Epithelial cell of esophagus (primary cell): ENCODE measurements around the gene COPG1.

Experiments
- DNase-seq: peaks from one replicate; pipeline ENCODE4 v3.0.0; 2010; ENCODE audit warnings: low read depth
- H3K4me3 ChIP-seq: 2 replicates; pipeline ENCODE4 v1.5.1; 2011; ENCODE audit warnings: mild to moderate bottlenecking, low read length, control low read depth
- CTCF ChIP-seq: IDR thresholded peaks from 2 replicates; pipeline ENCODE4 v1.5.1; 2011; ENCODE audit warnings: low read depth, mild to moderate bottlenecking, low read length, control low read depth, inconsistent platforms; ENCODE audit not compliant: insufficient read depth; ENCODE audit errors: missing control alignments

Gene COPG1

DNA sequence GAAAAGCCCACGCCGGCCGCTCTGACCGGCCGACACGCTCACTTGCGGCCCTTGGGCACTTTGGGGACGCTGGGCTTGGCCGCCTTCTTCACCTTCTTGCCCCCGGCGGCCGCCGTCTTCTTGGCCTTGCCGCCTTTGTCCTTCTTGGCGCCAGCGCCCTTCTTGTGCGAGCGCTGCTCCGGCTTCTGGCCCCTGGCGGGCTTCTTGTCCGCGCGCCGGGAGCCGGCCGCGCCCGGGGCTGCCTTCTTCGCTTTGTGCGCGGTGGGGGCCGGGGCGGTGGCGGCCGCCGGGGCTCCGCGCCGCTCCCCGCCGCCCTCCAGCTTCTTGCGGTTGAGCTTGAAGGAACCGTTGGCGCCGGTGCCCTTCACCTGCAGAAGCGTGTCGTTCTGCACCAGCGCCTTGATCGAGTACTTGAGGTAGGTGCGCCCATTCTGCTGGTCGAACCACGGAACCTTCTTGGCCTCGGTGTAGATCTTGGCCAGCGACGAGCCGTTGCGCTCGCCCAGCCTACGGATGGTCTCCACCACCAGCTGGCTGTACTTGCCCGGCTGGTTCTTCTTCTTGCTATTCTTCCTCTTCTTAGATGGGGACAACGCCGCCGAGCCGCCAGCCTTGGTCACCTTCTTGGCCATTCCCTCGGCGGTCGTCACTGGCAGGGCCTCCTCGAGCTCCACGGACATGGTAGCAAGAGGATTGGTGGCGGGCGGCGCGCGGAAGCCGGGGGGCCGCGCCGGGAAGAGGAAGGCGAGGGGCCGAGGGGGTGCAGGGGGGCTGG is 66.0 kb downstream of the COPG1 start:
- TF ChIP-seq CTCF = no peak
- peak overlapping the region; percentile 84 for H3K4me3 ChIP-seq
- peak; percentile 47 for DNase-seq

GRCh38 chr3:129315998-129316247 is 66.5 kb downstream of the COPG1 start:
- peak overlapping the region; percentile 84 for H3K4me3 ChIP-seq
- TF ChIP-seq CTCF = no peak
- no peak for DNase-seq

GRCh38 chr3:129316248-129317013 is 67.0 kb downstream of the COPG1 start:
- TF ChIP-seq CTCF = peak; percentile 43
- peak overlapping the region; percentile 84 for H3K4me3 ChIP-seq
- DNase-seq = peak; percentile 80

DNA sequence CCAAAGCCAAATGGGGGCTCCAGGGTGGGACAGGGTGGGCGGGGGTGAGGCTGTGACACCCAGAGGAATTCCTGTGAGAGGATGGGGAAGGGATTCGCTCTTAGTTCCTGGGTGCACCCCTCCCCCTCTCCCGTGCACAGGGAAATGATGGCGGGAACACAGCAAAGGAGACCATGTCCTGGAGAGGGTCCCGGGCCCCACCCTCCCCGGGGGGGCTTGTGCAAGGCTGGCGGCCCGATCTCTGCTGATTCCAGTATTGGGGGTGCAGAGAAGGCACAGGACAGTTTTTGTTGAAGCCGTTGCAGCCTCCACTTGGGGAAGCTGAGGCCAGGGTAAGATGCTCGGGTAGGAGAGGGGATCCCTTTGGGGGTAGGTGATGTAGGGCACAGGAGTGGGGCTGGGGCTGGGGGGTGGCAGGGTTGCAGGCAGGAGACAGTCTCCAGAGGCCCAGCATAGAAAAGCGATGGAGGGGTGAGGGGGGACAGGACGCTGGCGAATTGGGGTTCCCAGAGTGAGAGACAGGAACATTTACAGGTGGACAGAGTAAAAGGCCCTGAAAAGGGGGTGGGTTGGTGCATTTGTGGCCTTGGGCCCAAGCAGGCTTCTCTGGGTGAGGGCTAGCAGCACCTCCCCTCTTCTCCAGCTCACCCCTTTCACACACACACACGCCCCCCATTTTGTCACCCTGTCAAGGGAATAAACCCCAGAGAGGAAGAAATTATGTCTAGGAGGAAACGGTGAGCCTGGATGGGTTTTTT is 67.8 kb downstream of the COPG1 start:
- DNase-seq = no peak
- TF ChIP-seq CTCF = no peak
- H3K4me3 ChIP-seq = peak overlapping the region; percentile 84

DNA sequence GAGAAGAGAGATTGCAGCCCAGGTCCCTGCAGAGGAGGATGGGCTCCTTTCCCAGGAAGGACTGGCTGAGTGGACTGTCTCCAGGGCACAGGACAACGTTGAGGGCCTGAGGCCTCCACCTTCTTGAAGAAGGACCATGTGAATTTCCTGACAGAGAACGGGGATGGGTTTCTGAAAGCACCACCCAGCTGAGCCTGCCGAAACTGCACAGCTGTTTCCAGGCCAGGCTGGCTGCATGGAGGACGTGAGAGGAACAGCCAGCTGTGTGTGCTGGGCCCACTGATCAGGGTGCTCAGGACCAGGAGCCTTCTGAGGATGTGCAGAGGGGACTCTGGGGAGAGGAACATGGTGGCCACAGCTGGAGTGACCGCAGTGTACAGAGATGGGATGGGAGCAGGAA is 68.4 kb downstream of the COPG1 start:
- no peak for DNase-seq
- TF ChIP-seq CTCF = no peak

GRCh38 chr3:129318921-129319320 is 69.5 kb downstream of the COPG1 start:
- no peak for DNase-seq
- H3K4me3 ChIP-seq = no peak overlapping the region
- no peak for TF ChIP-seq CTCF

More for the DNA sequence above, 68.4 kb downstream of the COPG1 start:
- no peak overlapping the region for H3K4me3 ChIP-seq
